Fibroblast of gingiva (primary cell): ENCODE results near the gene B3GNT7.
A peak's percentile ranks its signal among the peaks of the same experiment; 100 is the strongest.
"Not testable (repeated sequence)": the region's sequence is repeated elsewhere in the genome, so short reads cannot be mapped to it uniquely, and the experiment has no call there.

Source experiments
- DNase-seq: peaks from one replicate; pipeline ENCODE4 v3.0.0-alpha.2; 2011; ENCODE audit warnings: low read depth

B3GNT7 gene

DNA sequence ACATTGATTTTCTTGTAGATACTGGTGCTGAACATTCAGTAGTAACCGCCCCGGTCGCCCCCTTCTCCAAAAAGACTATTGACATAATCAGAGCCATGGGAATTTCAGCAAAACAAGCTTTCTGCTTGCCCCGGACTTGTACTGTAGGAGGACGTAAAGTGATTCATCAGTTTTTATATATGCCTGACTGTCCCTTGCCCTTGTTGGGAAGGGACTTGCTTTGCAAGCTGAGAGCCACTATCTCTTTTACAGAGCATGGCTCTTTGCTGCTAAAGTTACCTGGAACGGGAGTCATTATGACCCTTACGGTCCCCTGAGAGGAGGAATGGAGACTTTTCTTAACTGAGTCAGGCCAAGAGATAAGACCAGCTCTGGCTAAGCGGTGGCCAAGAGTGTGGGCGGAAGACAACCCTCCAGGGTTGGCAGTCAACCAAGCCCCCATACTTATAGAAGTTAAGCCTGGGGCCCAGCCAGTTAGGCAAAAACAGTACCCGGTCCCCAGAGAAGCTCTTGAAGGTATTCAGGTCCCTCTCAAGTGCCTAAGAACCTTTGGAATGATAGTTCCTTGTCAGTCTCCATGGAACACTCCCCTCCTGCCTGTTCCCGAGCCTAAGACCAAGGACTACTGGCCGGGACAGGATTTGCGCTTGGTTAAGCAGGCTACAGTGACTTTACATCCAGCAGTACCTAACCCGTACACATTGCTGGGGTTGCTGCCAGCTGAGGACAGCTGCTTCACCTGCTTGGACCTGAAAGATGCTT is 8.1 kb downstream of the B3GNT7 start:
- not testable (repeated sequence) for DNase-seq

DNA sequence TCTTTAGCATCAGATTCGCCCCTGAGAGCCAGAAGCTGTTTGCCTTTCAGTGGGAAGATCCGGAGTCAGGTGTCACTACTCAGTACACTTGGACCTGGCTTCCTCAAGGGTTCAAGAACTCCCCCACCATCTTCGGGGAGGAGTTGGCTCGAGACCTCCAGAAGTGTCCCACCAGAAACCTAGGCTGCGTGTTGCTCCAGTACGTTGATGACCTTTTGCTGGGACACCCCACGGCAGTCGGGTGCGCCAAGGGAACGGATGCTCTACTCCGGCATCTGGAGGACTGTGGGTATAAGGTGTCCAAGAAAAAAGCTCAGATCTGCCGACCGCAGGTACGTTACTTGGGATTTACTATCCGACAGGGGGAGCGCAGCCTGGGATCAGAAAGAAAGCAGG is 8.7 kb downstream of the B3GNT7 start:
- not testable (repeated sequence) for DNase-seq

DNA sequence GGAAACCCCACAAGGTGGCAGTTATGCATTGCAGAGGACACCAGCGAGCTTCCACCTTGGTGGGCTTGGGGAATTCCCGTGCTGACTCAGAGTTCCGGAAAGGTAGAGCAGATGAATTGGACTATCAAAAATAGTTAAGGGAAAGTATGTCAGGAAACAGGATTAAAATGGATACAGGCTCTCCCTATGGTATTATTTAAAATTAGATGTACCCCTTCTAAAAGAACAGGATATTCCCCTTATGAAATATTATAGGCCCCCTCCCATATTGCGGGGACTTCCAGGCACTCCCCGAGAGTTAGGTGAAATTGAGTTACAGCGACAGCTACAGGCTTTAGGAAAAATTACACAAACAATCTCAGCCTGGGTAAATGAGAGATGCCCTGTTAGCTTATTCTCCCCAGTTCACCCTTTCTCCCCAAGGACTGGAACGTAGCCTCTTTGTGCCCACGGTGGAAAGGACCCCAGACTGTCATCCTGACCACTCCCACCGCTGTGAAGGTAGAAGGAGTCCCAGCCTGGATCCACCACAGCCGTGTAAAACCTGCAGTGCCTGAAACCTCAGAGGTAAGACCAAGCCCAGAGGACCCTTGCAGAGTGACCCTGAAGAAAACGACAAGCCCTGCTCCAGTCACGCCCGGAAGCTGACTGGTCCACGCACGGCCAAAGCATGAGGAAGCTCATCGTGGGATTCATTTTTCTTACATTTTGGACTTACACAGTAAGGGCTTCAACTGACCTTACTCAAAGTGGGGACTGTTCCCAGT is 10.3 kb downstream of the B3GNT7 start:
- not testable (repeated sequence) for DNase-seq

DNA sequence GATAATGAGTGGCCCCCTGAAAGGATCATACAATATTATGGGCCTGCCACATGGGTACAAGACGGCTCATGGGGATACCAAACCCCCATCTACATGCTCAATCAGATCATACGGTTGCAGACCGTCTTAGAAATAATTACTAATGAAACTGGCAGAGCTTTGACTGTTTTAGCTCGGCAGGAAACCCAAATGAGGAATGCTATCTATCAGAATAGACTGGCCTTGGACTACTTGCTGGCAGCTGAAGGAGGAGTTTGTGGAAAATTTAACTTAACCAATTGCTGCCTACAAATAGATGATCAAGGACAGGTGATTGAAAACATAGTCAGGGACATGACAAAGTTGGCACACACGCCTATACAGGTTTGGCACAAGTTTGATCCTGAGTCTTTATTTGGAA is 12.2 kb downstream of the B3GNT7 start:
- DNase-seq: not testable (repeated sequence)

DNA sequence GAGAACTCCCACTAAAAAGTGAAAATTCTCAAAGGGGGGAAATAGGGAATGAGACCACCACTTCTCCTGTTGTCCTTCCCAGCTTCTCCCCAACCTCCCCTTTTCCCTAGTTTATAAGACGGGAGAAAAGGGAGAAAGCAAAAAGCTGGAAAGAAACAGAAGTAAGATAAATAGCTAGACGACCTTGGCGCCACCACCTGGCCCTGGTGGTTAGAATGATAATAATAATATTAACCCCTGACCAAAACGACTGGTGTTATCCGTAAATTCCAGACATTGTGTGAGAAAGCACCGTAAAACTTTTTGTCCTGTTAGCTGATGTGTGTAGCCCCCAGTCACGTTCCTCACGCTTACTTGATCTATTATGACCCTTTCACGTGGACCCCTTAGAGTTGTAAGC is 12.8 kb downstream of the B3GNT7 start:
- DNase-seq: not testable (repeated sequence)

DNA sequence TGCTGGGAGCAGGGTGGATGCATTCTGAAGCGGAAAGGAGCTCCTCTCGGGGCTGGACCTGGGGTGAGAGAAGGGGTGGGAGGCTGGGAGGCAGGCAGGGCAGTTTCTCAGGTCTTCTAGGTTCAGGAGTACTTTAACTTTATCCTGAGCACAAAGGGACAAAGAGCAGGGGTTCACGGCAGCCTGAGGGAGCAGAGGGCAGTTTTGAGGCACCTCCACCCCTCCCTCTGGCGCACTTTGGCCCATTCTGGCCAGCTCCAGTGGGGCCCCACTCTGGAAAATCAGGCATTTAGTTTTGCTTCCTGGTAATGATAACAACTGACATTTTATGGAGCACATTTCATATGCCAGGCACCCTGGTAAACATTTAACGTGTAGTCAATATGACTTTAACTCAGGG is 14.3 kb downstream of the B3GNT7 start:
- DNase-seq: no peak

DNA sequence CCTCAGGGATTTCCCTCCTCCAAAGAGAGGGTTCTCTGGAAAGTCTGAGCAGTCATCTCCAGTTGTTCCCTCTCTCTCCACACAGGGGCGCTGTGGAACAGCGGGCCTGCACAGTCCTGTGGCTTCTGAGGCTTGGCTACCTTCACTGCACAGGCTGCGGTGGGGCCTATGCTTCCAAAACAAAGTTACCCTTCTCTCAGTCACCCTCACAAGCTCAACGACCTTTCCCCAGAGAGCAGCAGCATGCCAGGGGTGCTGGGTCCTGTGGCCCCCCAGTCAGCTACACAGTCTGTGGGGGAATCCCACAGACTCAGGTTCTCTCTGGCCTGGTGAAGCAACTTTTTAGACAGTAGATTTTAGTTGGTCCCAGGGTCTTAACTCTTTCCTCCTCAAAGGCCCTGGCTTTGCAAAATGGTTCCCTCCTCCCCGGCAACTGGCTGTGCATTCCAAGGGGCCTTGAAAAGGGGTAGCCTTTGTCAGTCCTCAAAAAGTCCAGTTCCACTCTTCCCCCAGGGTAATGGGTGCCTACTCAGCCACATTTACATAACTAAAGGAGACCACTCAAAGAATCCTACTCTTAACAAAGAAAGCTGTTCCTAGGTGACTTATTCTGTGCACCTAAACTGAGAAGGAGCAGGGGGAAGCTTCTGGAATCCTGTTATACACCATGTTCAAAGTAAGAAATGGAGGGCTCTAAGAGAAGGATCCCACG is 14.9 kb downstream of the B3GNT7 start:
- DNase-seq: no peak

DNA sequence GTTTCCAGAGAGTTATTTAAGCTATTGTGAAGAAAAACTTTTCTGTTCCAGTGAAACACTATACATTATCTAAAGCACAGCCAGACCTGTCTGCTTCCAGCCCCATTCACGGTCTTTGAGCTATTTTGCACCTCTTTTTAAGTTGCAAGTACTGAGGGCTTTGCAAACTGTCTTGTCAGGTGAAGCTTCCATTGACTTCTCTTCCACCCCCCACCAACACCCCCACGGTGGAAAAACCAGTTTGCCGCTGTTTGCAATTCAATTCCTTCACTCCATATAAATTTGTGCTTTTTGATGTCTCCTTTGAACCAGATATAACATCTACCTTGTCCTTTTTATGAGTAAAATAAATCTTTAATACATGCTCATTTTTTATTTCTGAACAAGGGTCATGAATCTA is 15.7 kb downstream of the B3GNT7 start:
- DNase-seq: no peak

DNA sequence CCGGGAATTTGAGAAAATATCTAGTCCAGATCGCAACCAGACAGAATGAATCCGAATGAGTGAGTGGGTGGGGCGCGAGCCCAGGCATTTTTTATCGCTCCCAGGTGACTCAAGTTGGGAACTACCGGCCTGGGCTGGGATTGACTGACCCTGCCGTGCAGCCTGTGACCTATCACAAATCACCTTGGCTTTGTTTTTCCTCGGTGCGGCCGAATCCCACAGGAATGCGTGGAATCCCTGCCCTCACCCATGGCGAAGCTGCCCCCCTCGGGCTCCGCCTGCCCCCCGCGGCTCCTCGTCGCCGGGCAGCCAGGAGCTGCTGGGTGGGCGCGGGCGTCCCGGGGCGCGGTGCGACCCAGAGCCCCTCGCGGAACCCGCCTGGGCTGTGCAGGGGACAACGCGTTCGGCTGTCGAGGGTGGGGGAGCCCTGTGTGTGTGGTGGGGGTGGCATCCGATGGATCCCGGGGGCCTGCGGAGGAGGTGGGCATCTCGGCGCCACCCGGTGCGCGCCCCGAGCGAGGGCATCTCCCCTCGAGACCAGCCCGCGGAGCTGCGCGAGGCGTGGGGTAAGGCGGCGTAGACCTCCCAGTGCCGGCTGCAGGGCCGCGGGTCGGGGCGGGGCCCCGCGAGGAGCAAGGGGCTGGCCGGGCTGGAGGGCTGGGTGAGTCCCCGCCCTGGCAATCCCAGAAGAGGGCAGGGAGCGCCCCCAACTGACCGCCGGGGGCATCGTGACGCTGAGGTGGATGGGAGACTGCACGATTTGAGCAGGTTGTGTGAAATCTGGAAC is 16.5 kb downstream of the B3GNT7 start:
- peak; percentile 68 for DNase-seq

DNA sequence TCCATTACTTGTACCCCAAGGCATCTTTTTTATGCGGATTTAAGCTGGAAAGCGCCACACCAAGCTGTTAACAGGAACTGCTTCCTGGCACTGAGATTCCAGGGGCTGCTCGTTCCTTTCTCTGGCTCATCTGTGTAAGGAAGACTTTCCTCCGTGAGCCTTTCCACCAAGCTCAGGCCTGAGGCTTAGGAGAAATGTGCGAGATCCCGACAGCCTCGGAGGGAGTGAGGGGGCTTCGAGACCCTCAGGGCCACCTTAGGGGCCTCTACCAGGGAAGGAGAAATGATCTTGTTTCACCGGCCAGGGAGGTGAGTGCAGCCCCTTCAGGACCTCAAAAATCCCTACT is 17.1 kb downstream of the B3GNT7 start:
- DNase-seq: no peak

DNA sequence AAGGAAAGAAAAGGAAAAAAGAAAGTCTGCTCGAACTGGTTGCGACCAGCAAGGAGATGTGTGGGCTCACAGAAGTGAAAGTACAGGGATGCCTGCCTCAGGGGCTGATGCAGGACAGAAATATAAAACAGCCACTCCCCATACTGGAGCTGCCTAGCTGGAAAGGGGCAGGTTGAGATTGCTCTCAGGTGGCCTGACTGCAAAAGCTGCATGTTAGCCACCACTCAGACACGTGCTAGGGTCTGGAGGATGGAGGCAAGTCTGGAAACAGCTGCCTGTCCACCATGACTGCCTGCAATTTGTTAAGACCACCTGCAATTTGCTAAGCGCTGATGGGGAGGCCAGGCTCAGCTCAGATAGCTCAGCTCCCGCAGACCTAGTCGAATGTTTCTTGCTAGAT is 17.9 kb downstream of the B3GNT7 start:
- no peak for DNase-seq

DNA sequence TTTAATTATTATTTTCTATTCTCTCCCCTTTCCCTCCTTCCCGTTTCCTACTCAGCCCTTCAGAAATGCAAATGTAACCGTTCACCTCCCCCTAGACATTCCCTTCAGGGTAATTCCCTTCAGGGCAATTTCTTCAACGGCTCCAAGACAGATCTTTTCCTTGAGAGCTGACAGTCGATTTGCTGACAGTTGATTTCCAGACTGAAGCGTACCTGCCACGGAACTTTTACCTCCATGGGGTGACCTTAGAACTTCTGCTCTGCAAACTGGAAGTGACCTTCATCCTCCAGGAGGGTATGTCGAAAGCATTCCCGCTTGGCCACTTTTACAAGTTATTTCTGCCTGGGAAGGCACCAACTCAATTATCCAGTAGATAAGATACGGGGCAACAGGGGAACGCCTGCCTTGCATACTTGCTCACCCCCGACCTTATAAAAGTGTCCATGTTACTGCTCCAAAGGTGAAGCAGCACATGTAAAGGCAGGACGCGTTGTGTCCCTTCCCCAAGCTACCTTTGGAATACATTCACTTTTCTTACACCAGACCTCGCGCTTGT is 18.5 kb downstream of the B3GNT7 start:
- DNase-seq: no peak

DNA sequence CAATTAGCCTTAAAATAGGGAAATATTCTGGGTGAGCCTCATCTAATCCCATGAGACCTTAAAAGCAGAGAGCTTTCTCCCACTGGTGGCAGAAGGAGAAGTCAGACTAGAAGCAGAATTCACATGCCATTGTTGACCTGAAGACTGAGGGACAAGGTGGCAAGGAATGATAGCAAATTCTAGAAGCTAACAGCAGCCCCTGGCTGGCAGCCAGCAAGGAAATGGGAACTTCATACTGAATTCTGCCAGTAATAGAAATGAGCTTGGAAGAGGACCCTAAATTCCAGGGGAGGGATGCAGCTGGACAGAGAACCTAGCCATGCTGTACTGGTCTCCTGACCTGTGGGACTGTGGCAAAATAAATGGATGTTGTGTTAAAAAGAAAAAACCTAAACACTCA is 19.5 kb downstream of the B3GNT7 start:
- no peak for DNase-seq

DNA sequence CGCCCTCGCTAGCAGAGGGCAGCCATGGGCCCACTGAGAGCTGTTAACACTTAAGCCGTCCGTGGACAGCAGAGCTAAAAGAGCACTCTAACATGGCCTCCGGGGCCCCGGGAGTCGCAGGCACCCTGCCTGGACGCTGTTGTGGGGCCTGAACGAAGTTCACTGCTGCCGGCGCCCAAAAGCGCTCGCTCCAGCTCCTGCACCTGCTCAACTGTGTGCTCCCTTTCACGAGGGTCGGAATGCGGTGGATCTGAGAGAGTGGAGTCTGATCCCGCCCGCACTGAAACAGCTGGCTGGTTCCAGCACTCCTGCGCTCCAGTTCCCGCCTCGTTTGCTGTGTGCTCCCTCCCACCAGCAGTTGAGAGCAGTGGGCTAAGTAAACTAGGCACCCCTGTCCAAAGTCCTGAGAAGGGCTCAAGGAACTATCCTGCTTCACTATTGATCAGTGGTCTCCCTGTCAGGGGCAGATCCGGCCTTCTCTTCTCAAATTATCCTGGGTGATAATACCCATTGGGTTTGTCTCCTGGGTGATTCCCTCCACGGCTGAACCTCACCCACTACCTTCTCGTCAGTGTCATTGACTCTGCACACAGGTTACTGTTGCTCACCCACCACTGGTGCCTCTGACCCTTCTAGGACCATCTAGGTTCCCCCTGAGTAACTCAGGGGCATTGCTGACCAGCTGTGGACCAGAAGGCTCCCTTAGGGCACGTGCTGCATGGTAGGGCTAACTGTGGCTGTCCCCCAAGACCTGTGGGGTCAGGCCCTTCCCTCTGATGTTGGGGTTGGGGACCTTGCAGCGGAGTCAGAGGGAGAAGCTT is 23.5 kb downstream of the B3GNT7 start:
- no peak for DNase-seq

DNA sequence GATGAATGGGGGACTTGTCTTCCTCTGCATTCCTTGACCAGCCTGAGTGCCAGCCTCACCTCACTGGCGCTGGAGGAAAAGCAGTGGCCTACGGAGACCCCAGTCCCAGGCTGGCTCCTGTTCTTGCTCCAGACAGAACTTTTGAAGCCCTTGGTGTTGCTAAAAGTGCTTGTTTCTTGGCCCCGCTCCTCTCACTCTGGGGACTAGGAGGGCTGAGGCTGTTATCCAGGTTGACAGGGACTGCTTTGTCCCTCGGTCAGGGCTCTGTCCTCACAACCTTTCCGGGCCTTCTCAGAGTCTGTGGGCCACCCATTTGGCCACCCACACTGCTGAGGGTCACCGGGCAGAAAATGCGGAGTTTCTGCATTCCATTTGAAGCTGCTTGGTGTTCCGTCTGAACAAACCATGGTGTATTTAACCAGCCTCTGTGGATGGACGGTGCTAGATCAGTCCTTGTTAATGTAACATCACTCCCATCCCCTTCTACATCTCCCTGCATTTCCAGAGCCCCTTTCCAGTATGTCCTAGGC is 25.6 kb downstream of the B3GNT7 start:
- DNase-seq: no peak

DNA sequence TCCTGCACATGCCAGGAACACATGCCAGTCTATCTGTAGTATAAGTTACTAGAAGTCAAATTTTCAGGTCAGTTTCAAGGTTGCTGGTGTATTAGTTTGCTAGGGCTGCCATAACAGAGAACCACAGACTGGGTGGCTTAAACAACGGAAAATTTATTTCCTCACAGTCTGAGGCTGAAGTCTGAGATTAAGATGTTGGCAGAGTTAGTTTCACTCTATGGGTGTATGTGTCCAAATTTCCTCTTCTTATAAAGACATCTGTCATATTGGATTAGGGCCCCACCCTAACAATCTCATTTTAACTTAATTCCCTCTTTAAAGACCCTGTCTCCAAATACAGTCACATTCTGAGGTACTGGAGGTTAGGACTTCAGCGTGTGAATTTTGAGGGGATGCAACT is 26.5 kb downstream of the B3GNT7 start:
- DNase-seq: no peak

DNA sequence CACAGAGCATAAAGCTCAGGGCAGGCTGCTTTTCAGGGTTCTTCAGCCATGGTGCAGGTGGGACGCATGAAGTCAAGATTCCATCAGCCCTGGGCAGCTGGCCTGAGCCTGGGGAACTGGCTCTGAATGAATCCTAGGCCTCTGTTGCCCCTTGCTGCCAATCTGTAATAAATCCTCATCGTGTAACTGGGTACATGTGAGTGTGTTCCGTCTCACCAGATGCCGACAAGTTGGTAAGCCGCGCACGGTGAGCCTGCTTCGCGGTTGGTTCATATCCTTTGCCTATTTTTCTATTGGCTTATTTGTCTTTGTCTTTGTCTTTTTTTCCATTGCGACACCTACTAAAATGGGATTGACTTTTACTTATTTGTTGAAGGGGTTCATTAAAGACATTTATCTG is 27.7 kb downstream of the B3GNT7 start:
- no peak for DNase-seq

DNA sequence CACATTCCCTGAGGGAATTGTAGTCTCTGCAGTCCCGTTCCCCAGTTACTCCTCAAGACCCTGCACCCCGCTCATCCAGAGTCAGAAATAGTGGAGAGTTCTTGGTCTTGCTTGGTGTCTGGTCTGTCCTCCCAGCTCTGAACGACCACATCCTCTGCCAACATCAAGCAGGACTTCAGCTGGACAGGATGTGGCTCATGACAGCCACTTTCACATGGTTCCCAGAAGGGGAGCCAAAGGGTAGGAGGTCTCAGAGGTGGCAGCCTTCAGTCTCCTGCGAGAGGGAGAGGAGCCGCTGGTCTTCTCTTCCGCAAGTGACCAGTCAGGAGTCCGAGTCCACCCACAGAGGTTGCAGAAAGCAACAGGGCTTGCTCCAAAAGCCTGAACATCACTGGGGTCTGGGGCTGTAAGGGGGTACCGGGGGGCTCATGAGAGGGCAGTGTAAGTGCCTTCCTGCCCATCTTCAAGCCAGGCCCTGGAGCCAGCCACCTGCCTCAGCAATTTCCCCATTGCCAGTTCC is 29.8 kb downstream of the B3GNT7 start:
- DNase-seq: peak; percentile 2

DNA sequence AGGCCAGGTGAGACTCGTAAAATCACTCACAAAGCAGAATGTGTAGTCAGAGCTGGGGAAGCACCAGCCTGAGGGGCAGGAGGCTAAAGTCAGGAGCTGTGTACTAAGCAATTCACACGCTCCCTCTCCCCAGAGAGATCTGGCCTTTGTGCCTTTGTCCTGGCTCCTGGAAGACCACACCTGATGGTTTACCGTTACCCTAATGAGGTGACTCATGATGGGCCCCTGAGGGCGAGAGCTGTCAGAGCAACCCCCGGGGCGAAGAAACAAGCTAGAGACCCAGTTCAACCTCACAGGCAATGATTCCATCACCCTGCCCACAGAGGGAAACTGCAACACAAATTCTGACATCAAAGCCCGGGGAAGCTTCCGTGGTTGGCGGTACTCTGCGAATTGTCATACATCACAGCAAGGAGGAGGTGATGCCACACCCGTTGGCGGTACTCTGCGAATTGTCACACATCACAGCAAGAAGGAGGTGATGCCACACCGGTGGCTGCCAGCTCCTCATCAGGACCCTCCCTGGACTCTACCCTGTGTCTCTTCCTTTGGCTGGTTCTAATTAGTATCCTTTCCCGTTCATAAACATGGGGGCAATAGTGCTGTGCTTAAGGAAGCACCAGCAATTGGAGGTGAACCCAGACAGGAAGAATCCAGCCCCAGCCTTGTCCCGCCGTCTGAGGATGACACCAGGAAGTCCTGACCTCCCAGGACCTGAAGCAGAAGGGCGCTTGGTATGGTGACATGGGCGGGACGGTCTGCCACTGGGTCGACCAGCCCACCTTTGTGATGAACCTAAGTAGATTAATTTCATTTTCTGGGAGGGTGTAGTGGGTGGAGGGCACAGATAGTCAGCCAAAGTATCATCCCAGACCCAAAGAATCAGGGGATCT is 30.5 kb downstream of the B3GNT7 start:
- no peak for DNase-seq

DNA sequence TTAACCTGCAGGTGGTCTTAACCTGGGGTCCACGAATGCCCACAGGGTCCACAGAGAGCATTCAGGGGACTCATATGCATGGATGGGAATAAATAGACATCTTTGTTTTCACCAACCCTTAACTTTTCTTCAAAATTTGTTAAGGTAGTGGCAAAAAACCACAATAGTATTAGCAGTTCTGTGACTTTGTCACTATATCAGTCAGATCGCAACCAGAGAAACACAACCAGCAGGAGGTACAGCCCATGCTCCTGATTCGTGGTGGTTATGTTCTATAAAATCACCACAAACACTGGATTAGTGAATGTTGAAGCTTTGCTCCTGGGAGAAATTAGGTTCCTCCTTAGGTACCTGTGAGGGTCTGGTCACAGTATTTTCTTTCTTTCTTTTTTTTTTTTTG is 31.6 kb downstream of the B3GNT7 start:
- no peak for DNase-seq
